GM12878 (cell line): ENCODE results near the gene OR1E1. TPM values are rescaled to one million over a fixed set of nuclear protein-coding genes. Genes with fewer than 3 reads are reported as not detected.
A peak's percentile ranks its signal among the peaks of the same experiment; 100 is the strongest.
"Not testable (repeated sequence)": the region's sequence is repeated elsewhere in the genome, so short reads cannot be mapped to it uniquely, and the experiment has no call there.

Experiments
- ATAC-seq: fragments of 200-7000 bp; cut with Tn5 transposase; 3 replicates; pipeline ENCODE4 v1.9.1; 2020; ENCODE audit warnings: mild to moderate bottlenecking, moderate library complexity
- BruUV-seq: library from RNA; stranded (reverse); fragments of 400-500 nt; replicated peaks from 2 replicates; lab custom pipeline; 2021; lab: Mats Ljungman, UMichigan
- CTCF ChIA-PET: fragments of 300-600 bp; sonication (Branson Sonifier 250); formaldehyde crosslinking; extraction: SDS; loops from one replicate; lab custom pipeline; 2021; ENCODE audit warnings: inconsistent platforms; lab: Yijun Ruan, JAX
- POLR2A ChIA-PET: fragments of 350-600 bp; formaldehyde crosslinking; extraction: SDS; loops from one replicate; lab custom pipeline; 2021; ENCODE audit warnings: inconsistent platforms; lab: Charles Lee
- RAD21 ChIA-PET: fragments of 300-600 bp; sonication (Branson Sonifier 250); formaldehyde crosslinking; loops from one replicate; lab custom pipeline; 2023; ENCODE audit warnings: antibody characterized with exemption; ENCODE audit not compliant: unreplicated experiment; lab: Charles Lee
- SMC1A ChIA-PET: fragments of 300-600 bp; sonication (Branson Sonifier 250); formaldehyde crosslinking; loops from one replicate; lab custom pipeline; 2023; ENCODE audit not compliant: unreplicated experiment, uncharacterized antibody; lab: Charles Lee
- DNase-seq: peaks from one replicate; pipeline ENCODE4 v3.0.0-alpha.2; 2011; ENCODE audit warnings: low read depth, low spot score
- FAIRE-seq: peaks from 3 replicates; lab custom pipeline; 2011; peaks lifted over from hg19 to GRCh38; lab: Jason Lieb, UNC
- H2AFZ ChIP-seq: 2 replicates; pipeline ENCODE4 v1.6.0; 2011; ENCODE audit warnings: low read depth, low read length, control low read depth; ENCODE audit not compliant: control insufficient read depth
- H3K27ac ChIP-seq: 2 replicates; pipeline ENCODE4 v1.5.1; 2011; ENCODE audit warnings: control low read depth; ENCODE audit not compliant: control insufficient read depth, insufficient read depth
- H3K27me3 ChIP-seq, 2 experiments: replicated peaks in 1 of 2; 2 replicates each; pipeline versions ENCODE4 v1.6.0 to v1.6.1; 2011; ENCODE audit warnings: low read length in 1 of 2; ENCODE audit not compliant: control insufficient read depth in 2 of 2, insufficient read depth in 2 of 2
- H3K36me3 ChIP-seq, 2 experiments: 2 replicates each; pipeline ENCODE4 v1.5.1; 2011; ENCODE audit warnings: low read length in 1 of 2; ENCODE audit not compliant: control insufficient read depth in 2 of 2, insufficient read depth in 2 of 2
- H3K4me1 ChIP-seq: 2 replicates; pipeline ENCODE4 v1.6.1; 2011; ENCODE audit warnings: mild to moderate bottlenecking, low read length, moderate library complexity, mixed read lengths; ENCODE audit not compliant: control insufficient read depth, insufficient read depth
- H3K4me2 ChIP-seq: 2 replicates; pipeline ENCODE4 v1.6.0; 2011; ENCODE audit warnings: control low read depth; ENCODE audit not compliant: control insufficient read depth, insufficient read depth
- H3K4me3 ChIP-seq: fragments of 200-600 bp; sonication (generic); 2 replicates; pipeline ENCODE4 v1.5.1; 2016
- H3K79me2 ChIP-seq: 2 replicates; pipeline ENCODE4 v1.6.0; 2011; ENCODE audit warnings: low read length; ENCODE audit not compliant: control insufficient read depth, insufficient read depth
- H3K9ac ChIP-seq: 2 replicates; pipeline ENCODE4 v1.8.0; 2011; ENCODE audit warnings: low read length, control low read depth, mixed read lengths; ENCODE audit not compliant: control insufficient read depth, insufficient read depth
- H3K9me3 ChIP-seq: replicated peaks from 3 replicates; pipeline ENCODE4 v1.5.1; 2011; ENCODE audit warnings: mild to moderate bottlenecking, low read length; ENCODE audit not compliant: control insufficient read depth, insufficient read depth
- H4K20me1 ChIP-seq: 2 replicates; pipeline ENCODE4 v1.6.0; 2011; ENCODE audit not compliant: control insufficient read depth, insufficient read depth
- CBFB ChIP-seq: IDR thresholded peaks from 2 replicates; pipeline ENCODE4 v1.6.1; 2016; ENCODE audit warnings: antibody characterized with exemption, low read depth
- CBX3 ChIP-seq: fragments of 200-600 bp; sonication (generic); IDR thresholded peaks from 2 replicates; pipeline ENCODE4 v1.6.1; 2016; ENCODE audit warnings: low read depth, borderline replicate concordance
- CHD2 ChIP-seq: IDR thresholded peaks from 2 replicates; pipeline ENCODE4 v1.6.1; 2011; ENCODE audit warnings: low read depth, low read length, improper control_type of control experiment, borderline replicate concordance
- FOXM1 ChIP-seq: IDR thresholded peaks from 2 replicates; pipeline ENCODE4 v1.6.1; 2012; ENCODE audit warnings: low read depth, mild to moderate bottlenecking, inconsistent platforms, low read length, moderate library complexity
- JUNB ChIP-seq: IDR thresholded peaks from 2 replicates; pipeline ENCODE4 v1.6.1; 2016; ENCODE audit warnings: antibody characterized with exemption, mild to moderate bottlenecking
- MTA2 ChIP-seq: fragments of 450-650 bp; IDR thresholded peaks from 2 replicates; pipeline ENCODE4 v1.6.1; 2016; ENCODE audit warnings: low read depth, mild to moderate bottlenecking, moderate library complexity
- NFXL1 ChIP-seq: fragments of 450-650 bp; IDR thresholded peaks from 2 replicates; pipeline ENCODE4 v1.6.1; 2017; ENCODE audit warnings: antibody characterized with exemption, mild to moderate bottlenecking, borderline replicate concordance
- NFYB ChIP-seq: IDR thresholded peaks from 2 replicates; pipeline ENCODE4 v1.6.1; 2011; ENCODE audit warnings: low read depth, mild to moderate bottlenecking, low read length, improper control_type of control experiment, moderate library complexity; ENCODE audit not compliant: insufficient read depth
- RAD21 ChIP-seq: IDR thresholded peaks from 2 replicates; pipeline ENCODE4 v1.6.1; 2011; ENCODE audit warnings: mild to moderate bottlenecking, low read depth, low read length, moderate library complexity; ENCODE audit not compliant: insufficient read depth
- SRF ChIP-seq, 2 experiments: IDR thresholded peaks; 2 replicates each; pipeline ENCODE4 v1.6.1; 2011; ENCODE audit warnings: low read depth in 2 of 2, low read length in 2 of 2, mild to moderate bottlenecking in 1 of 2, moderate library complexity in 1 of 2
- TCF7 ChIP-seq: IDR thresholded peaks from 2 replicates; pipeline ENCODE4 v1.6.1; 2014; ENCODE audit warnings: antibody characterized with exemption, borderline replicate concordance
- WGBS: methylation state at CpG from one replicate; pipeline ENCODE4 v1.1.6; 2016; ENCODE audit warnings: low lambda C conversion rate; ENCODE audit not compliant: insufficient replicate concordance, insufficient coverage; ENCODE audit errors: missing lambda C conversion rate; 5-methylcytosine and 5-hydroxymethylcytosine counted together
- in situ Hi-C: fragments of 300-500 bp; cut with MboI; formaldehyde crosslinking; loops from 9 replicates; pipeline ENCODE4 v1.14.3; 2018; ENCODE audit warnings: mixed read lengths
- intact Hi-C: fragments of 100-400 bp; cut with micrococcal nuclease; formaldehyde crosslinking; loops from one replicate; pipeline ENCODE4 v1.14.2; 2022; ENCODE audit not compliant: unreplicated experiment
- polyA plus RNA-seq, 11 experiments: library from polyadenylated mRNA; depleted of rRNA in 4 of 11; unstranded in 6 of 11; stranded (reverse) in 5 of 11; fragments of >200 nt; fragmentation: Nextera tagmentation in 4 of 11; fragmentation: Illumina TruSeq in 1 of 11; extraction: Ambion mirVana in 4 of 11; extraction: Trizol in 1 of 11; gene quantifications; 1 replicate in 1 of 11; 2 replicates in 10 of 11; pipeline versions ENCODE4 v1.2.1 to v1.2.3, GENCODE V29; 2011 to 2016; ENCODE audit warnings: inconsistent platforms in 2 of 11, missing spikeins in 2 of 11, low read depth in 1 of 11
- total RNA-seq, 4 experiments: library from RNA; depleted of rRNA in 3 of 4; stranded (reverse); fragments of >200 nt in 3 of 4; fragmentation: Illumina TruSeq in 1 of 4; extraction: Trizol in 1 of 4; gene quantifications; 2 replicates each; pipeline versions ENCODE4 v1.2.1 to v1.2.3, GENCODE V29; 2013 to 2021
- TF ChIP-seq, protein P1 (sequence below): IDR thresholded peaks from 2 replicates; pipeline ENCODE4 v1.6.1; 2012; ENCODE audit warnings: mild to moderate bottlenecking, low read depth, low read length
- TF ChIP-seq, protein P2 (sequence below): fragments of 450-650 bp; IDR thresholded peaks from 2 replicates; pipeline ENCODE4 v1.6.1; 2017; ENCODE audit warnings: antibody characterized with exemption, mild to moderate bottlenecking, moderate library complexity

The OR1E1 gene
- total and polyA plus RNA-seq, 10 of the 15 experiments (the other 5 are each of a cell fraction or from before 2014, with no cell fraction given) = not detected

DNA sequence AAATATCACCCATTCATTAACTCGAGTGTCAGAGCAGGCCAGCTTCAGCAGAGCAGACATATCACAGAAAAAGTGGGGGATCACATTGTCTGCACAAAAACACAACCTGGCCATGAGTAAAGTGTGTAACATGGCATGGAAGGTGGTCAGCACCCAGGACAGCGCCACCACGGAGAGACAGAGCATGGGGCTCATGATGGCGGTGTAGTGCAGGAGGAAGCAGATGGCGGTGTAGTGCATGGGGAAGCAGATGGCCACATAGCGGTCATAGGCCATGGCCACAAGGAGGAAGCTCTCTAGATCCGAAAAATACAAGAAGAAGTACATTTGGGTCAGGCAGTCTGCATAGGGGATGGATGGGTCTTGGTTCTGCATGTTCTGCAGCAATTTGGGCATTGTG lies 35.0 kb upstream of the OR1E1 start:
- RAD21 ChIA-PET, H3K4me1 ChIP-seq, H3K9me3 ChIP-seq, H3K4me3 ChIP-seq, SMC1A ChIA-PET, H2AFZ ChIP-seq, CTCF ChIA-PET, BruUV-seq, DNase-seq, H3K27me3 ChIP-seq, H3K9ac ChIP-seq, POLR2A ChIA-PET, intact Hi-C loops, H3K4me2 ChIP-seq, H3K79me2 ChIP-seq, in situ Hi-C loops, H3K27ac ChIP-seq, H4K20me1 ChIP-seq, H3K36me3 ChIP-seq: not testable (repeated sequence)
- WGBS = 20% methylated on average over 7 of the region's 7 CpGs
- TF ChIP-seq, protein P1, sequence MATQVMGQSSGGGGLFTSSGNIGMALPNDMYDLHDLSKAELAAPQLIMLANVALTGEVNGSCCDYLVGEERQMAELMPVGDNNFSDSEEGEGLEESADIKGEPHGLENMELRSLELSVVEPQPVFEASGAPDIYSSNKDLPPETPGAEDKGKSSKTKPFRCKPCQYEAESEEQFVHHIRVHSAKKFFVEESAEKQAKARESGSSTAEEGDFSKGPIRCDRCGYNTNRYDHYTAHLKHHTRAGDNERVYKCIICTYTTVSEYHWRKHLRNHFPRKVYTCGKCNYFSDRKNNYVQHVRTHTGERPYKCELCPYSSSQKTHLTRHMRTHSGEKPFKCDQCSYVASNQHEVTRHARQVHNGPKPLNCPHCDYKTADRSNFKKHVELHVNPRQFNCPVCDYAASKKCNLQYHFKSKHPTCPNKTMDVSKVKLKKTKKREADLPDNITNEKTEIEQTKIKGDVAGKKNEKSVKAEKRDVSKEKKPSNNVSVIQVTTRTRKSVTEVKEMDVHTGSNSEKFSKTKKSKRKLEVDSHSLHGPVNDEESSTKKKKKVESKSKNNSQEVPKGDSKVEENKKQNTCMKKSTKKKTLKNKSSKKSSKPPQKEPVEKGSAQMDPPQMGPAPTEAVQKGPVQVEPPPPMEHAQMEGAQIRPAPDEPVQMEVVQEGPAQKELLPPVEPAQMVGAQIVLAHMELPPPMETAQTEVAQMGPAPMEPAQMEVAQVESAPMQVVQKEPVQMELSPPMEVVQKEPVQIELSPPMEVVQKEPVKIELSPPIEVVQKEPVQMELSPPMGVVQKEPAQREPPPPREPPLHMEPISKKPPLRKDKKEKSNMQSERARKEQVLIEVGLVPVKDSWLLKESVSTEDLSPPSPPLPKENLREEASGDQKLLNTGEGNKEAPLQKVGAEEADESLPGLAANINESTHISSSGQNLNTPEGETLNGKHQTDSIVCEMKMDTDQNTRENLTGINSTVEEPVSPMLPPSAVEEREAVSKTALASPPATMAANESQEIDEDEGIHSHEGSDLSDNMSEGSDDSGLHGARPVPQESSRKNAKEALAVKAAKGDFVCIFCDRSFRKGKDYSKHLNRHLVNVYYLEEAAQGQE = peak; percentile 74
- ATAC-seq (peak; percentile 59), FAIRE-seq (peak; percentile 13)

DNA sequence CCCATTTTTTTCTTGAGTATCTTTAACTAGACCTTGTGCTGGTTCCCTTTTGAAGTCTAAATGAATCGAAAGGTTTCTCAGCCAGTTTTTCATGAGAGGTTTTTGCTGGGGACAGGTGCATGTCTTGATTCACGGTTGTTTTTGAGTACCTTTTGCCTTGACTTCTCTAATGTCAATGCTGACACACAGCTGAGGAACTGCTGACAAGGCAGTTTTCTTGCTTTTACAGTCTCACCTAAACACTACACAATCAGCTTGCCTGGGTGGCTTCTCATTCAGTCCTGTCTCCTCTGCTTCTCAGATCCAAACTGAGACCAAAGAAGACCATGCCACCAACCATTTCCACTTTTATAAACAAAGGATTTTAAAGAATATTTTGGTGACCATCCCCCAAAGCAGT lies 20.0 kb upstream of the OR1E1 start:
- no peak overlapping the region for H2AFZ ChIP-seq
- H3K4me3 ChIP-seq = no peak overlapping the region
- no peaks in the 10 kb centered on the region for H3K9me3 ChIP-seq
- WGBS = 8% methylated on average over 2 of the region's 2 CpGs
- H3K4me1 ChIP-seq = no peaks in the 10 kb centered on the region
- intact Hi-C loops = no loop called here
- no peak overlapping the region for H3K27ac ChIP-seq
- no TSS peak for BruUV-seq
- ChIA-PET CTCF (no interaction called here), SMC1A (no interaction called here), POLR2A (no interaction called here), RAD21 (no interaction called here)
- H3K36me3 ChIP-seq = no peaks in the 10 kb centered on the region
- in situ Hi-C loops = no loop called here
- no peak overlapping the region for H3K9ac ChIP-seq
- H3K4me2 ChIP-seq = no peak overlapping the region
- no peaks in the 10 kb centered on the region for H3K27me3 ChIP-seq
- no peaks in the 10 kb centered on the region for H3K79me2 ChIP-seq
- ATAC-seq (no peak), DNase-seq (no peak), FAIRE-seq (no peak)
- H4K20me1 ChIP-seq = no peaks in the 10 kb centered on the region; the same call in 1 of the 2 replicates
- TF ChIP-seq TCF7 (no peak), NFYB (no peak), SRF (IDR thresholded peaks at IDR 0.05; ENCODE audit: low read depth in 2 of 2, low read length in 2 of 2) (no peak), CBX3 (no peak), FOXM1 (no peak), CHD2 (no peak), JUNB (no peak), CBFB (no peak), MTA2 (no peak), RAD21 (no peak), NFXL1 (no peak)
- TF ChIP-seq, protein P2, sequence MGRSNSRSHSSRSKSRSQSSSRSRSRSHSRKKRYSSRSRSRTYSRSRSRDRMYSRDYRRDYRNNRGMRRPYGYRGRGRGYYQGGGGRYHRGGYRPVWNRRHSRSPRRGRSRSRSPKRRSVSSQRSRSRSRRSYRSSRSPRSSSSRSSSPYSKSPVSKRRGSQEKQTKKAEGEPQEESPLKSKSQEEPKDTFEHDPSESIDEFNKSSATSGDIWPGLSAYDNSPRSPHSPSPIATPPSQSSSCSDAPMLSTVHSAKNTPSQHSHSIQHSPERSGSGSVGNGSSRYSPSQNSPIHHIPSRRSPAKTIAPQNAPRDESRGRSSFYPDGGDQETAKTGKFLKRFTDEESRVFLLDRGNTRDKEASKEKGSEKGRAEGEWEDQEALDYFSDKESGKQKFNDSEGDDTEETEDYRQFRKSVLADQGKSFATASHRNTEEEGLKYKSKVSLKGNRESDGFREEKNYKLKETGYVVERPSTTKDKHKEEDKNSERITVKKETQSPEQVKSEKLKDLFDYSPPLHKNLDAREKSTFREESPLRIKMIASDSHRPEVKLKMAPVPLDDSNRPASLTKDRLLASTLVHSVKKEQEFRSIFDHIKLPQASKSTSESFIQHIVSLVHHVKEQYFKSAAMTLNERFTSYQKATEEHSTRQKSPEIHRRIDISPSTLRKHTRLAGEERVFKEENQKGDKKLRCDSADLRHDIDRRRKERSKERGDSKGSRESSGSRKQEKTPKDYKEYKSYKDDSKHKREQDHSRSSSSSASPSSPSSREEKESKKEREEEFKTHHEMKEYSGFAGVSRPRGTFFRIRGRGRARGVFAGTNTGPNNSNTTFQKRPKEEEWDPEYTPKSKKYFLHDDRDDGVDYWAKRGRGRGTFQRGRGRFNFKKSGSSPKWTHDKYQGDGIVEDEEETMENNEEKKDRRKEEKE = no peak
